Activated B cell treated with CpG ODN at 0.5 μM for 24 hours (primary cell): ENCODE results near the gene CCDC188. TPM values are rescaled to one million over a fixed set of nuclear protein-coding genes. Genes with fewer than 3 reads are reported as not detected.

Experiments used
- ATAC-seq: fragments of 200-7000 bp; cut with Tn5 transposase; one replicate; pipeline ENCODE4 v1.10.0; 2021; ENCODE audit warnings: low read depth, mild to moderate bottlenecking, moderate library complexity
- CTCF ChIA-PET: fragments of 350-600 bp; sonication (Branson Sonifier 250); formaldehyde crosslinking; loops from one replicate; lab custom pipeline; 2021; ENCODE audit warnings: antibody characterized with exemption; lab: Charles Lee
- POLR2A ChIA-PET: fragments of 350-600 bp; sonication (Branson Sonifier 250); formaldehyde crosslinking; loops from one replicate; lab custom pipeline; 2021; ENCODE audit warnings: antibody characterized with exemption; lab: Charles Lee
- DNase-seq: peaks from one replicate; pipeline ENCODE4 v3.0.0; 2022
- H3K27ac Mint-ChIP-seq: one replicate; pipeline ENCODE4 v1.8.0; 2020; ENCODE audit warnings: mixed read lengths
- H3K27me3 Mint-ChIP-seq: one replicate; pipeline ENCODE4 v1.8.0; 2021; ENCODE audit warnings: mixed read lengths
- H3K36me3 Mint-ChIP-seq: one replicate; pipeline ENCODE4 v1.8.0; 2021; ENCODE audit warnings: low read depth, mixed read lengths
- H3K4me1 Mint-ChIP-seq: one replicate; pipeline ENCODE4 v1.8.0; 2021; ENCODE audit warnings: mixed read lengths
- H3K4me3 Mint-ChIP-seq: one replicate; pipeline ENCODE4 v1.8.0; 2020; ENCODE audit warnings: mild to moderate bottlenecking, mixed read lengths
- H3K9me3 Mint-ChIP-seq: one replicate; pipeline ENCODE4 v1.8.0; 2020; ENCODE audit warnings: mixed read lengths
- intact Hi-C: fragments of 100-400 bp; cut with micrococcal nuclease; formaldehyde crosslinking; loops from one replicate; pipeline ENCODE4 v1.15.1; 2024
- total RNA-seq: library from RNA; stranded (reverse); gene quantifications from 2 replicates; pipeline ENCODE4 v1.2.3, GENCODE V29; 2022
- TF ChIP-seq, protein P1 (sequence below): fragments of 200-600 bp; IDR thresholded peaks from one replicate; pipeline ENCODE4 v1.8.0; 2022; ENCODE audit warnings: antibody characterized with exemption, mild to moderate bottlenecking

Gene CCDC188
- total RNA-seq, result not detected in 2 replicates

DNA sequence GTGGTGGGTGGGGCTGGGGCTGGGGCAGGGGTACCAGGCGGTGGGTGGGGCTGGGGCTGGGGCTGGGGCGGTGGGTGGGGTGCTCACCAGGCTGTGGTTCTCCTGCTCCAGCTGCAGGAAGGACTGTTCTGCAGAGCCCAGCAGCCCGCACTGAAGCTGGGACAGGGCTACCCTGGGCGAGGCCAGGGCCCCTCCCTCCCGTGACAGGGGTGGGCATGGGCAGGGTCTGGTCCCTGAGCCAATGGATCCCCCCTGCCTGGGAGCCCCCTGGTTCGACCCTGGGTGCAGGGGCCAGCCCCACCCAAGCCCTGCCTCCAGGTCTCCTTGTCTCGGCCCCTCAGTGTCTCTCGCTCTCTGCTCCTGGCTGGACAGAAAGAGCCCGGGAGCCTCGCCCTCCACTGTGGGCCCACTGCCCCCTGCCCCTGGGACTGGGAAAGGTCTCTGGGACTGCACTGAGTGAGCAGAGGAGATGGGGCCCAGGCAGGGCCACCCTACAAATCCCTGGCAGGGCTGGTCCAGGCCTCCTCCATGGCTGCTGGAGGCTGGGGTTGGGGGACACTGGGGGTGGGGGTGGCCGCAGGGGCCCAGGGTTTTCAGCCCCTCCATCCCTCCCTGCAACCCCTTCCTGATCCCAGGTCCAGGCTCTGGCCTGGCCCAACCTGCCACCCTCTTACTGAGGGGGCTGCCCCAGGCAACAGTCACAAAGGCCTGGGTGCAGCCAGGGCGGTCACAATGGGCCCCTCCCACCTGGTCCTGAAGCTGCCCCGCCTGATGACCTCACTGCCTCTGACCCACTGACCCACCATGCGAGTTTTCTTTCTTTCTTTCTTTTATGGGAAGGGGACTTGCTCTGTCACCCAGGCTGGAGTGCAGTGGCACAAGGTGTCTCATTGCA is at the start of gene CCDC188:
Gene CCDC188 (minus strand): TSS at position 675 of the 895 bp plus-strand sequence. CDS start 69 bp downstream, at position 606.
- DNase-seq, result no peak
- TF ChIP-seq, protein P1, sequence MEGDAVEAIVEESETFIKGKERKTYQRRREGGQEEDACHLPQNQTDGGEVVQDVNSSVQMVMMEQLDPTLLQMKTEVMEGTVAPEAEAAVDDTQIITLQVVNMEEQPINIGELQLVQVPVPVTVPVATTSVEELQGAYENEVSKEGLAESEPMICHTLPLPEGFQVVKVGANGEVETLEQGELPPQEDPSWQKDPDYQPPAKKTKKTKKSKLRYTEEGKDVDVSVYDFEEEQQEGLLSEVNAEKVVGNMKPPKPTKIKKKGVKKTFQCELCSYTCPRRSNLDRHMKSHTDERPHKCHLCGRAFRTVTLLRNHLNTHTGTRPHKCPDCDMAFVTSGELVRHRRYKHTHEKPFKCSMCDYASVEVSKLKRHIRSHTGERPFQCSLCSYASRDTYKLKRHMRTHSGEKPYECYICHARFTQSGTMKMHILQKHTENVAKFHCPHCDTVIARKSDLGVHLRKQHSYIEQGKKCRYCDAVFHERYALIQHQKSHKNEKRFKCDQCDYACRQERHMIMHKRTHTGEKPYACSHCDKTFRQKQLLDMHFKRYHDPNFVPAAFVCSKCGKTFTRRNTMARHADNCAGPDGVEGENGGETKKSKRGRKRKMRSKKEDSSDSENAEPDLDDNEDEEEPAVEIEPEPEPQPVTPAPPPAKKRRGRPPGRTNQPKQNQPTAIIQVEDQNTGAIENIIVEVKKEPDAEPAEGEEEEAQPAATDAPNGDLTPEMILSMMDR, result no peak
- no peaks in the 10 kb centered on the region for H3K9me3 Mint-ChIP-seq
- no peak within 1 kb of the TSS for H3K27ac Mint-ChIP-seq
- no peaks in the 10 kb centered on the region for H3K36me3 Mint-ChIP-seq
- CTCF ChIA-PET, result no interaction called here
- no peak within 1 kb of the TSS for H3K4me3 Mint-ChIP-seq
- H3K27me3 Mint-ChIP-seq, result no peaks in the 10 kb centered on the region
- POLR2A ChIA-PET, result no interaction called here
- ATAC-seq, result no peak
- peaks cover 4% of the 10 kb centered on the region for H3K4me1 Mint-ChIP-seq
- intact Hi-C loops, result no loop called here

DNA sequence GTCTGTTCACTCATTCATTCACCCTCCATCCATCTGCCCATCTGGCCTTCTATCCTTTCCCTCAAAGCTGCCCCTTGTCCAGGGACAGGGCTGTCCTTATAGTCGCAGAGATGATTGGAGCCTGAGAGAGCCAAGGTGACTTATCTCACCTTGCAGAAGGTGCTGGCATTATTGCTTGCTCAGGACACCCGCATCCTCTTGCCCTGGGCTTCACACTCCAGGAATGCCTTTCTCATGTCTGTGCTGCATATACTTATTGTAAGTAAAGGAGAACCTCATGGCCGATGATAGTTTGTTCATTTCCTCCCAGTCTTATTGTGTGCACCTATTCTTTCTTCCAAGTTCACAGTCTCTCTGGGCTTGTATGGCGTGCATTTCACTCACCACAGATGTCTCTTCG is 49.1 kb upstream of the CCDC188 start:
- no peak for DNase-seq
- H3K27ac Mint-ChIP-seq, result no peak overlapping the region
- no peak overlapping the region for H3K4me3 Mint-ChIP-seq
- intact Hi-C loops, result no loop called here
- POLR2A ChIA-PET, result no interaction called here
- no peaks in the 10 kb centered on the region for H3K36me3 Mint-ChIP-seq
- no peaks in the 10 kb centered on the region for H3K4me1 Mint-ChIP-seq
- CTCF ChIA-PET, result no interaction called here
- TF ChIP-seq, protein P1, result no peak
- no peaks in the 10 kb centered on the region for H3K9me3 Mint-ChIP-seq
- ATAC-seq, result no peak
- H3K27me3 Mint-ChIP-seq, result peaks cover 9% of the 10 kb centered on the region

DNA sequence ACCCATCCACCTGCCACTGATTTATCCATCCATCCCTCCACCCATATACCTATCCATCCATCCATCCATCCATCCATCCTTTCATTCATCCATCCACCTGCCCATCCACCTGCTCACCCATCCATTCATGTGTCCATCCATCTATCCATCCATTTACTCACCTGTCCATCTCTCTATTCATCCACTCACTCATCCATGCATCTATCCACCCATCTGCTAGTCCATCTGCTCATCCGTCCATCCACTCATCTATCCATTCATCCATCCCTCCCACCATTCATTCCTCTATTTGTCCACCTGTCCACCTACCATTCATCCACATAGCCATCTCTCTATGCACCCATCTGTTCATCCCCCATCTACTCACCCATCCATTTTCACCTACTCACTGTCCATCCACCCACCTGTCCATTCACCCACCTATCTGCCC is 48.6 kb upstream of the CCDC188 start:
- ChIA-PET POLR2A (no interaction called here), CTCF (no interaction called here)
- Mint-ChIP-seq H3K4me3 (no peak overlapping the region), H3K4me1 (no peaks in the 10 kb centered on the region), H3K27me3 (peaks cover 9% of the 10 kb centered on the region), H3K9me3 (no peaks in the 10 kb centered on the region), H3K36me3 (no peaks in the 10 kb centered on the region), H3K27ac (no peak overlapping the region)
- intact Hi-C loops, result no loop called here
- TF ChIP-seq, protein P1, result no peak
- DNase-seq (no peak), ATAC-seq (no peak)

DNA sequence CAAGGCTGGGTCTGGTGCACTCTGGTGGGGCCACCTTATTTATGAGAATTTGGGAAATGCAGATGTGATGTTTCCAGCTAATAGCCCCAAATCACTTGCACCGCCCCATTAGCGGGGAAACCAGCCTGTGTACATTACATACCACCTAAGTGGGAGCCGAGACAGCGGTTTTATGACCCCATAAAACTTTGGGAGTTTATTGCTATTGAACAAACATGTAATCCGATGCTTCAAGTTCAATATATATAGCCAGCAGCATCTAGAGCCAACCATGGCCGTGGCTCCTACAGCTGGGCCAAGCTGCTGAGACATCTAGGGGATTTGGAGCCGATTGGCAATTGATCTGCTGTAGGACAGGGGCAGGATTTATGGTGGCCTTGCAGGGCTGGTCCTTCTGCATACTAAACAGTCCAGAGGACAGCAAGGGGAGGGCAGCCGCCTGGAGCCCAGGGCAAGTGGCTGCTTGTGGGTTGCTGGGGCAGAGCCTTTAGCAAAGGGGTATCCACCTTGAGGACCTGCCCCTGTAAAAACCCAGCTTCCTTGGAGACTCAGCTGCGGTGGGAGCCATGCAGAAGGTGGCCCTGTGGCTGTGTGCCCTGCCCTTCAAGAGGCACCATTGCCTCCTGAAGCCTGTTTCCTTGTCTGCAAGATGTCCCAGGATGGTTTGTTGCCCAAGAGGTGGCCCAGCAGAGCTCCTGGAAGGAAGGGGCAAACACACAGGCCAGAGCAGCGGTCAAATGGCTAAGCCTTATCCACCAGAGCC is 47.9 kb upstream of the CCDC188 start:
- no peaks in the 10 kb centered on the region for H3K9me3 Mint-ChIP-seq
- H3K4me1 Mint-ChIP-seq, result no peaks in the 10 kb centered on the region
- intact Hi-C loops, result no loop called here
- no peak overlapping the region for H3K27ac Mint-ChIP-seq
- ChIA-PET POLR2A (no interaction called here), CTCF (no interaction called here)
- ATAC-seq (no peak), DNase-seq (no peak)
- TF ChIP-seq, protein P1, result no peak
- no peak overlapping the region for H3K4me3 Mint-ChIP-seq
- H3K27me3 Mint-ChIP-seq, result peaks cover 9% of the 10 kb centered on the region
- H3K36me3 Mint-ChIP-seq, result no peaks in the 10 kb centered on the region

DNA sequence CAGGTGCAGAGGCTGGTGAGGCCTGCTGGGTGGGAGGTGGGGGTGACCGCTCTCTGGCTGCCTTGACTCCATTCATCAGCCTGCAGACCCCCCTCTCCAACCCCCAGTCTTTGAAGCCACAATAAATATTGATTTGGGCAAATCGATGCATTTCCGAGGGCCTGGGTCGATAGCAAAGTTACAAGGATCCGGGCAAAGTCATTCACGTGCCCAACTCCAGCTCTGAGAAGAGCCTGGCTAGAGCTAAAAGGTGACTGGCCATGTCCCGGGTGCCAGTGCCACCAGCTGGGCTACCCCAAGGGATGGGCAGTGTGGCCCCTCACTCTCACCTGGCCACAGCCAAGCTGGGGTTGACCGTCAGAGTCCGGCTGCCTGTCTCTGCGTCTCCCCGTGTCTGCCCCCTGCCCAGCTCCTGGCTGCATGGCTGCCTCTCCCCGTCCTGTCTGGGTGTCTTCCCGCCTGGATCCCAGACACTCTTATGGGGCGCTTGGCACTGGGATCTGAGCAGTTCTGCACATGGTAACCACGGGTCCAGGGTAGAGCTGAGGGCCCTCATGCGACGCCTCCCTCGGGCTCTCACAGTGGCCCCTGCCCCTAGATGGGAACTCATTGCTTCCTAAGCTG is 46.7 kb upstream of the CCDC188 start:
- CTCF ChIA-PET, result no interaction called here
- Mint-ChIP-seq H3K27ac (no peak overlapping the region), H3K9me3 (no peaks in the 10 kb centered on the region), H3K4me3 (no peak overlapping the region), H3K36me3 (no peaks in the 10 kb centered on the region), H3K27me3 (peaks cover 9% of the 10 kb centered on the region), H3K4me1 (no peaks in the 10 kb centered on the region)
- POLR2A ChIA-PET, result no interaction called here
- TF ChIP-seq, protein P1, result no peak
- no peak for ATAC-seq
- no peak for DNase-seq
- intact Hi-C loops, result no loop called here
